ENCODE results near the gene ZNF407. TPM values are rescaled to one million over a fixed set of nuclear protein-coding genes. Genes with fewer than 3 reads are reported as not detected.

Gene ZNF407
- total RNA-seq, 3 donors from 2014 or later: 13.1 to 13.8 (median 13.4) TPM

DNA sequence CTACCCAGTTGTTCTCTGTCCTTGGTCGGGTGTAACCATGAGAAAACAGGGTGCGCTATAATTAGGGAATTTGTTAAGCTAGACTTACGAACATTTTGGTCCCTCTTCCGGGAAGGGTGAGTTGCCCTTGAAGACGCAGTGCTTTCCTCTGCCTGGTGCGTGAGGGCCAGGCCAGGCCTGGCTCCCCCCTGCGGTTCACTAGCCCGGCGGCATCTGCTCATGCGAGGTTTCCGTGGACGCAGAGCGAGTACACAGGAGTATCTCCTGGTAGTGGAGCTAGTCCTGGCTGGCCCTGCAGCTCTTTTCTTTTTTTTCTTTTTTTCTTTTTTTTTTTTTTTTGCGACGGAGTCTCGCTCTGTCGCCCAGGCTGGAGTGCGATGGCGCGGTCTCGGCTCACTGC lies 462.5 kb downstream of the ZNF407 start:
- Mint-ChIP-seq H3K4me1 (ENCODE audit: low read depth) (no peaks in the 10 kb centered on the region), H3K27me3 (ENCODE audit: low read depth) (no peaks in the 10 kb centered on the region), H3K4me3 (no peak overlapping the region), H3K9me3 (no peaks in the 10 kb centered on the region), H3K36me3 (ENCODE audit: insufficient read depth) (peaks cover 22% of the 10 kb centered on the region)
- no peak for DNase-seq
- ATAC-seq: no peak

DNA sequence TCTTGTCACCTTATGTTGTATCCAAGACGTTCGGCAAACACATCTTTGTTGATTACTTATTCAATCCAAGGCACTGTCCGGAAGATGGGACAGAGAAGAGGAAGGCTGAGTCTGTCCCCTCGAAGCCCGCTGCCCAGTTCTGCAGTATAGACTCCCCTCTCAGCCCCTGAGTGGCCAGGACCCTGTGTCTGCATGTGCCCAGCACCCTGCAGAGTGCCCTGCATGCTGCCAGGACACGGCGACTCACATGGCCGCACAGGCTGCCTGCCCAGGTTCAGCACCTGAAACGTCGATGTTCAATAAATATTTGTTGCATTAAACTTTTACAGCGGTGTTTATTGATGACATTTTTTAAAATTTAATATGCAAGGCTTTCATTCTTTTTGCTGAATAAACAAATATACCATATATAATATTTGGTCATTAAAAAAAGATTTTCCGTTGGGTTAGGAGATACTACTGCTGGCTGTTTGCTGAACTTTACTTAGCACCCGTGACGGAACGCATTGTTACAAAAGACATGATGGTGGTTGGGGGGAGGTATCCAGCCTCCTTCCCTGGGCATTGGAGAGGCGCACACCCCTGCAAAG lies 464.7 kb downstream of the ZNF407 start:
- H3K4me3 Mint-ChIP-seq: no peak overlapping the region
- no peak for ATAC-seq
- no peaks in the 10 kb centered on the region for H3K9me3 Mint-ChIP-seq
- no peak for DNase-seq
- peaks cover 29% of the 10 kb centered on the region for H3K36me3 Mint-ChIP-seq (ENCODE audit: insufficient read depth)
- no peaks in the 10 kb centered on the region for H3K4me1 Mint-ChIP-seq (ENCODE audit: low read depth)
- no peaks in the 10 kb centered on the region for H3K27me3 Mint-ChIP-seq (ENCODE audit: low read depth)

GRCh38 chr18:75063196-75063595 lies 465.5 kb downstream of the ZNF407 start:
- Mint-ChIP-seq H3K9me3 (no peaks in the 10 kb centered on the region), H3K36me3 (ENCODE audit: insufficient read depth) (peaks cover 24% of the 10 kb centered on the region), H3K4me3 (no peak overlapping the region), H3K27me3 (ENCODE audit: low read depth) (no peaks in the 10 kb centered on the region), H3K4me1 (ENCODE audit: low read depth) (peaks cover 7% of the 10 kb centered on the region)
- DNase-seq (no peak), ATAC-seq (no peak)

- Mint-ChIP-seq H3K9me3 (no peaks in the 10 kb centered on the region), H3K27me3 (ENCODE audit: low read depth) (no peaks in the 10 kb centered on the region), H3K36me3 (ENCODE audit: insufficient read depth) (peaks cover 24% of the 10 kb centered on the region), H3K4me3 (no peak overlapping the region), H3K4me1 (ENCODE audit: low read depth) (peaks cover 7% of the 10 kb centered on the region)
- DNase-seq (no peak), ATAC-seq (no peak)
Measured at GRCh38 chr18:75063615-75064512, 466.2 kb downstream of the ZNF407 start.

GRCh38 chr18:75064513-75064905 lies 466.8 kb downstream of the ZNF407 start:
- no peak for DNase-seq
- Mint-ChIP-seq H3K4me3 (no peak overlapping the region), H3K9me3 (no peaks in the 10 kb centered on the region), H3K36me3 (ENCODE audit: insufficient read depth) (peaks cover 24% of the 10 kb centered on the region), H3K27me3 (ENCODE audit: low read depth) (no peaks in the 10 kb centered on the region), H3K4me1 (ENCODE audit: low read depth) (peaks cover 11% of the 10 kb centered on the region)
- ATAC-seq: no peak

GRCh38 chr18:75065251-75066000 lies 467.8 kb downstream of the ZNF407 start:
- Mint-ChIP-seq H3K9me3 (no peaks in the 10 kb centered on the region), H3K36me3 (ENCODE audit: insufficient read depth) (peaks cover 24% of the 10 kb centered on the region), H3K4me3 (no peak overlapping the region)

DNA sequence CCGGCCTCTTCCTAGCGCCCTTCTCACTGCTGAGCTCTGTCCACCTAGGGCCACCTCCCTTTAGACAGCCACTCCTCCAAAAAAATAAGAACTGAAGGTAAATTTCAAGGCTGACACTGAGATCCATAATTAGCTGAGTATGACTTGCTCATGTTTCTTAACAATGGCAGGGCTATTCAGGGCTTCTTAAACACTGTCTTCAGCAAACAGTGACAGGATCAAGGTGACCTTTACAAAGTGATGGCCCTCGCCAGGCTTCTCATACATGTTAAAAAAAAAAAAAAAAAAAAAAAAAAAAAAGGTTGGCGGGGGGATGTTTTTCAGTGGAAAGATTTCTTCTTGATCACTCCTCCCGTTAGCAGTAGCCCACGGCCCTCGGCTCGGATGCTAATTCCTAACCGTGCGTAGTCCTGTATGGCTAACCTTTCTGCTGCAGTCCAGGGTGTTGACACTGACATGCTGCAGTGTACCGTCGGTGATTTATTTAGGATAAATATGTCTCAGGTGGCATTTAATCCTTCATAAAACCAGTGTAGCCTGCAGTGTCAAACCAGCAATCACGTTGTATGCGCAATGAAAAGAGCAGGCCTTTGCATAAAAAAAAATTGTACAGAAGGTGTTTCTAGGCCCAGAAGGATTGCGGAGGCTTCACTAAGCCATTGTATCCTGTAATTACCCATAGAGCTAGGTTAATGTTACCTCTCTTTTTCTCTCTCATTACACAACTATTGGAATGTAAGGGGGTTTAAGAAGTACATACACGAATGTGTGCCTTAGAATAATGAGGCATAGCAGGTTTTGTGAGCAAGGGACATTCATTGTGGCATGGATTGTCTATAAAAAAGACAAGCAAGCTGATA lies 468.6 kb downstream of the ZNF407 start:
- H3K4me1 Mint-ChIP-seq (ENCODE audit: low read depth): peaks cover 29% of the 10 kb centered on the region
- H3K36me3 Mint-ChIP-seq (ENCODE audit: insufficient read depth): peaks cover 21% of the 10 kb centered on the region
- H3K27me3 Mint-ChIP-seq (ENCODE audit: low read depth): no peaks in the 10 kb centered on the region
- DNase-seq: no peak
- no peak overlapping the region for H3K4me3 Mint-ChIP-seq
- ATAC-seq: no peak
- no peaks in the 10 kb centered on the region for H3K9me3 Mint-ChIP-seq

More at GRCh38 chr18:75065251-75066000, 467.8 kb downstream of the ZNF407 start:
- no peak for DNase-seq
- no peaks in the 10 kb centered on the region for H3K27me3 Mint-ChIP-seq (ENCODE audit: low read depth)
- no peak for ATAC-seq
- H3K4me1 Mint-ChIP-seq (ENCODE audit: low read depth): peaks cover 20% of the 10 kb centered on the region

GRCh38 chr18:75066936-75067335 lies 469.3 kb downstream of the ZNF407 start:
- DNase-seq (no peak), ATAC-seq (no peak)
- Mint-ChIP-seq H3K9me3 (no peaks in the 10 kb centered on the region), H3K36me3 (ENCODE audit: insufficient read depth) (peaks cover 17% of the 10 kb centered on the region), H3K4me3 (no peak overlapping the region), H3K4me1 (ENCODE audit: low read depth) (peaks cover 36% of the 10 kb centered on the region), H3K27me3 (ENCODE audit: low read depth) (no peaks in the 10 kb centered on the region)

DNA sequence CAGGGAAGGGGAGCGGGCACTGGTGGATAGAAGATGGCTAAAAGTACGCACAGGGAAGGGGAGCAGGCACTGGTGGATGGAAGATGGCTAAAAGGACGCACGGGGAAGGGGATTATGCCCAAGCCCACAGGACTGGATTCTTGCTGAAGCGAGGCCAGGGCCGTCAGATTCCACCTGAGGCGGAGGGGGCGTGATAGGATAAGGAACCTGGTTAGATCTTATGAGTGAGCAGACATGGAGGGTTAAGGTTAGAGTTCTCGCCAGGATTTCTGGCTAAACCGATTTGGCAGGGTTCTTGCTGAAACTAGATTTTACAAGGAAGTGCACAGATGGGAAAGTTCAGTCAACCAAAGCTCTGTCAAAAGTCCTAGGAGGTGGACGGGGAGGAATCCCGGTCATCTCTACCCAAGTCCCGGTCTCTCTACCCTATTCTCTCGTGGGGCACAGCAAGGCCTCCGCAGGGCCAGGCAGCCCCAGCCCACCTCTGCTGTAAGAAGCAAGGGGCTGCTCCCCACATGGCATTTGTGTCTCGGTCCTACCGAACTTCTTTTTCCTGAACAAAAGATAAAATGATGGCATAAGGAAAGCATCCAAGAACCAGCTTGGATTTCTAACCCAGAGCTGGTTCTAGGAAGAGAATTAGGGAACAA lies 470.5 kb downstream of the ZNF407 start:
- Mint-ChIP-seq H3K36me3 (ENCODE audit: insufficient read depth) (peaks cover 19% of the 10 kb centered on the region), H3K4me1 (ENCODE audit: low read depth) (peaks cover 40% of the 10 kb centered on the region), H3K27me3 (ENCODE audit: low read depth) (no peaks in the 10 kb centered on the region), H3K4me3 (no peak overlapping the region), H3K9me3 (no peaks in the 10 kb centered on the region)
- DNase-seq (no peak), ATAC-seq (no peak)

DNA sequence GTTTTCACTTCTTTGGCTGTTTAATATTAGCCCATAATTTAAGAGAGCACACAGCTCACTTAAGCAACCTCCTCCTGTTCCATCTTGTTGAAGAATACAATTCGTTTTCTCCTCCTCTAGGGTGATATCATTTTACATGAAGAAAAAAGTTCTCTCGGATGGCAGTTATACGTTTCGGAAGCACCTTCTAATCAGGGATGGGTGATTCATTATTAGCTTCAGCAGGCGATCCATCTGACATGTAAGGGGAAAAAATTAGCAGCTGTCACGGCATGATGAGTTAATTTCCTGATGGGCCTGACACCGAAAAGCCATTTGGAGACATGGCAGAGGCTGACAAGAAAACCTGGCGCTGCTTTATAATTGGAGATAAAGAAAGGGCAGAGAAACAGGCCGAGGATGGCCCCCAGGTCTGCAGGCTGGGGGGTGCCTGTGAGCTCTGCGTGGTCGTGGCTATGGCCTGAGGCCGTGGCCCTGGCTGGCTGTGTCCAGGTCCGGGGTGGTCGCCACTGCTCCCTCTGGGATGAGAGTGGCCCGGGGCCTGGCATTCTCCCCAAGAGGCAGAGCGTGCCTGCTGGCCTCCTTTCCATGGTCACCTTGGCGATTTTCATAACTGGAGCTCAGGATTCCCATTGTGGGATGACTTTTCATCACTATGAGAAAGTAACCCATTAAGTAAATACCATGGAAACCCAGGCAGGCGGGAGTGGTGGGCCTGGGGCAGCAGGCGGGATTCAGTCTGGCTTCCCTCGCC lies 471.2 kb downstream of the ZNF407 start:
- Mint-ChIP-seq H3K36me3 (ENCODE audit: insufficient read depth) (peaks cover 20% of the 10 kb centered on the region), H3K4me3 (no peak overlapping the region), H3K9me3 (no peaks in the 10 kb centered on the region), H3K4me1 (ENCODE audit: low read depth) (peaks cover 40% of the 10 kb centered on the region), H3K27me3 (ENCODE audit: low read depth) (no peaks in the 10 kb centered on the region)
- DNase-seq (no peak), ATAC-seq (no peak)

DNA sequence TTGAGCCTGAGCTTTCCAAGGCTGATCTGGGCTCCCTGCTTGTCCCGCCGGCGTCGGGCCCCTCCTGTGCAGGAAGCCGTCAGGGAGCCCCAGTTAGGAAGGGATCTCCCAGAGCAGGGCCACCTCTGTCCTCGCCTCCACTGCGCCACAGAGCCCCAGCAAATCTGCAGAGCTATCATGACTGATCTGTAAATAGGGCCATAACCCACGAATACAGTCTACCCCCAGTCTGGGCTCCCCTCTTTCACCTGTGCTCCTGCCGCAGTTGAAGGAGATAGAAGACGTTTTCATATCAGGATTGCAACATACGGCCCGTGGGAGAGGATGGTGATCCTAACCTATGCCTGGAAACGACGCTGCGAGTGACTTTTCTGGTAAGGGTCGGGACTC lies 472.6 kb downstream of the ZNF407 start:
- Mint-ChIP-seq H3K4me3 (peak overlapping the region; percentile 82), H3K4me1 (ENCODE audit: low read depth) (peaks cover 42% of the 10 kb centered on the region)

GRCh38 chr18:75070625-75071483 lies 473.2 kb downstream of the ZNF407 start:
- peak overlapping the region; percentile 82 for H3K4me3 Mint-ChIP-seq
- peak; percentile 93 to 94 for ATAC-seq
- peaks cover 13% of the 10 kb centered on the region for H3K36me3 Mint-ChIP-seq (ENCODE audit: insufficient read depth)
- peak; percentile 61 for DNase-seq
- H3K27me3 Mint-ChIP-seq (ENCODE audit: low read depth): no peaks in the 10 kb centered on the region
- peaks cover 42% of the 10 kb centered on the region for H3K4me1 Mint-ChIP-seq (ENCODE audit: low read depth)
- H3K9me3 Mint-ChIP-seq: peaks cover 3% of the 10 kb centered on the region

More for the DNA sequence above, 472.6 kb downstream of the ZNF407 start:
- no peaks in the 10 kb centered on the region for H3K27me3 Mint-ChIP-seq (ENCODE audit: low read depth)
- peaks cover 20% of the 10 kb centered on the region for H3K36me3 Mint-ChIP-seq (ENCODE audit: insufficient read depth)
- no peak for DNase-seq
- ATAC-seq: no peak
- H3K9me3 Mint-ChIP-seq: peaks cover 3% of the 10 kb centered on the region
